LNCaP clone FGC (cell line): ENCODE results near the gene ZNHIT2.

Experiments
- DNase-seq: peaks from one replicate; pipeline ENCODE4 v3.0.0-alpha.2; 2011; ENCODE audit warnings: low read depth
- H3K4me3 ChIP-seq: 2 replicates; pipeline ENCODE4 v1.5.1; 2011; ENCODE audit warnings: mild to moderate bottlenecking, low read depth, low read length, control low read depth
- TF ChIP-seq, protein P1 (sequence below): IDR thresholded peaks from 2 replicates; pipeline ENCODE4 v1.5.1; 2012; ENCODE audit warnings: mild to moderate bottlenecking; ENCODE audit not compliant: control insufficient read depth, insufficient read depth; ENCODE audit errors: extremely low read depth

The ZNHIT2 gene

GRCh38 chr11:65148657-65149056, 31.2 kb upstream of the ZNHIT2 start:
- DNase-seq, result no peak
- H3K4me3 ChIP-seq, result no peak overlapping the region
- TF ChIP-seq, protein P1, sequence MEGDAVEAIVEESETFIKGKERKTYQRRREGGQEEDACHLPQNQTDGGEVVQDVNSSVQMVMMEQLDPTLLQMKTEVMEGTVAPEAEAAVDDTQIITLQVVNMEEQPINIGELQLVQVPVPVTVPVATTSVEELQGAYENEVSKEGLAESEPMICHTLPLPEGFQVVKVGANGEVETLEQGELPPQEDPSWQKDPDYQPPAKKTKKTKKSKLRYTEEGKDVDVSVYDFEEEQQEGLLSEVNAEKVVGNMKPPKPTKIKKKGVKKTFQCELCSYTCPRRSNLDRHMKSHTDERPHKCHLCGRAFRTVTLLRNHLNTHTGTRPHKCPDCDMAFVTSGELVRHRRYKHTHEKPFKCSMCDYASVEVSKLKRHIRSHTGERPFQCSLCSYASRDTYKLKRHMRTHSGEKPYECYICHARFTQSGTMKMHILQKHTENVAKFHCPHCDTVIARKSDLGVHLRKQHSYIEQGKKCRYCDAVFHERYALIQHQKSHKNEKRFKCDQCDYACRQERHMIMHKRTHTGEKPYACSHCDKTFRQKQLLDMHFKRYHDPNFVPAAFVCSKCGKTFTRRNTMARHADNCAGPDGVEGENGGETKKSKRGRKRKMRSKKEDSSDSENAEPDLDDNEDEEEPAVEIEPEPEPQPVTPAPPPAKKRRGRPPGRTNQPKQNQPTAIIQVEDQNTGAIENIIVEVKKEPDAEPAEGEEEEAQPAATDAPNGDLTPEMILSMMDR, result no peak

DNA sequence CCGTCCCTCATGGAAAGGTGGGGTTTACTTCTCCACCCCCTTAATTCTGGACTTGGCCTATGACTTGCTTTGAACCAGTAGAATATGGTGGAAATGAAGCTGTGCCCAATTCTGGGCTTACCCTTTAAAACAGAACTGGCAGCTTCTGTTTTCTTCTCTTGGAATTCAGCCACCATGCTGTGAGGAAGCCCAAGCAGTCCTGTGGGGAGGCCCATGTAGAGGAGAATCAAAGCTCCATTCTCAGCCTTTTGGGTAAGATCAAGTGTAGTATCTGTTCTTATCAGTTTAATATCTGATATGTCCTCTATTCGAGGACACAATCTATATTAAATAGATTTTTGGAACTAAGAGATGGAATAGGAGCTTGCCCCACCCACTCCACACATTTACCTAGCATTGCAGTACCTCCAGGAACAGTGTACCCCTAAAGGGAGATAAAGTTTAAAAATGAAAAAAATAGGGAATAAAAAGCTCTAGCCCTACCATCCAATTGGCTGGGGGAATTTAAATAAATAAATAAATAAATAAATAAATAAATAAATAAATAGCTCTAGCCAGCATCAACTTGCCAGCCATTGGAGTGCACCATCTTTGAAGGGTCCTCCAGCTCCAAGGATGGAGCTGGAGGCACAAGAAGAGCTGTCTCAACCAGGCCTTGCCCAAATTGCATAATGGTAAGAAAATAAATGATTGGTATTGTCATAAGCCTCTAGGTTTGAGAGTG, 30.0 kb upstream of the ZNHIT2 start:
- H3K4me3 ChIP-seq, result no peak overlapping the region
- TF ChIP-seq, protein P1, result no peak
- DNase-seq, result no peak

GRCh38 chr11:65141896-65142494, 24.5 kb upstream of the ZNHIT2 start:
- DNase-seq, result no peak
- no peak overlapping the region for H3K4me3 ChIP-seq
- TF ChIP-seq, protein P1, result no peak

DNA sequence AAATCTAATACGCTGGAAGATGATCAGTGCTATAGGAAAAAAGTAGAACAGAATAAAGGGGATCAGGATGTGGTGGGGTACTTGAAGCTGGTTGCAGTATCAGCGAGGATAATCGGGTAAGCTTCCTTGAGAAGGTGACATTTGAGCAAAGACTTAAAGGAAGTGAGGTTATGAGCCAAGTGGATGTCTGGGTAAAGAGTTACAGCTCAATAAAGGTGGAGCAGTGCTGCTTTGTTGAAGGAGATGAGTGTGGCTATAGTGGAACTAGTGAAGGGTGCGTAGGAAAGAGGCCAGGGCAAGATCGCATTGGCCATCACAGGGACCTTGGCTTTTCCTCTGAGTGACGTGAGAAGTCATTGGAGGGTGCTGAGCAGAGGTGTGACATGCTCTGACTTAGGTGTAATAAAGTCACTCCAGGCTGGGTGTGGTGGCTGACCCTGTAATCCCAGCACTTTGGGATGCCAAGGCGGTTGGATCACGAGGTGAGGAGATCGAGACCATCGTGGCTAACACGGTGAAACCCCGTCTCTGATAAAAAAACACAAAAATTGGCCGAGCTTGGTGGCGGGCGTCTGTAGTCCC, 19.1 kb upstream of the ZNHIT2 start:
- TF ChIP-seq, protein P1, result no peak
- no peak overlapping the region for H3K4me3 ChIP-seq
- DNase-seq, result no peak

- no peak for DNase-seq
- H3K4me3 ChIP-seq, result peak overlapping the region; percentile 100
- TF ChIP-seq, protein P1, result no peak
Measured at GRCh38 chr11:65135633-65136145, 18.2 kb upstream of the ZNHIT2 start.

DNA sequence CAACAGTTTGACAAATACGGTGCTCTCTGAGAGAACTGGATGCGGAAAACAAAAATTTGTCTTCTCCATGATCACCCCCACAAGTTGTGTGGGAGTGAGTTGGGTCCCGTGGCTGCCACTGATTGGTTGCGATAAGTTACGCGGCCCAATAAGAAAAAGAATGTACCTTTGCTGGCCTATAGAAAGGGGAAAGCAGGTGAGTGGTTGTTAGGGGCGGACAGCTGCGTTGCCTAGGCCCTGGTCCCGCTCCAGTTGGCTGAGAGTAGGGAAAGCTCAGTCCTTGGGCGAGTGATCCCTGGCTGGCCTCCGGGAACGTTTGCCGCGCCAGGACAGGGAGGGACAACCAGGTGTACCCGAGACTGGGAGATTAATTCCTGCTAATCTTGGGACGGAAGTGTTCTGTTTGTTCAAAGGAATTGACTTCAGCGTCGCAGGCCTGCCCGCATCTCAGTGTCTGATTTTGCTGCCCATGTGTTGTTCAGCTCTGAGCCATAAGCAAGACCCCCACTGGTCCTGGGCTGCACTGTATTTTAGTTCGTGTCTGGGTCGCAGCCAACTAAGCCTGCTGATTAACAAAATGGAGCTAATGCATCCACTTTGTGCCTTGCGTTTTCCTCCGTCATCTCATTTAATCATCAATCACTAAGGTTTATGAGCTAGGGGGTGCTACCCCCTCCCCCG, 17.6 kb upstream of the ZNHIT2 start:
- H3K4me3 ChIP-seq, result peak overlapping the region; percentile 100
- TF ChIP-seq, protein P1, result no peak
- peak; percentile 100 for DNase-seq
